ENCODE results near the gene ISYNA1.

ISYNA1 gene

DNA sequence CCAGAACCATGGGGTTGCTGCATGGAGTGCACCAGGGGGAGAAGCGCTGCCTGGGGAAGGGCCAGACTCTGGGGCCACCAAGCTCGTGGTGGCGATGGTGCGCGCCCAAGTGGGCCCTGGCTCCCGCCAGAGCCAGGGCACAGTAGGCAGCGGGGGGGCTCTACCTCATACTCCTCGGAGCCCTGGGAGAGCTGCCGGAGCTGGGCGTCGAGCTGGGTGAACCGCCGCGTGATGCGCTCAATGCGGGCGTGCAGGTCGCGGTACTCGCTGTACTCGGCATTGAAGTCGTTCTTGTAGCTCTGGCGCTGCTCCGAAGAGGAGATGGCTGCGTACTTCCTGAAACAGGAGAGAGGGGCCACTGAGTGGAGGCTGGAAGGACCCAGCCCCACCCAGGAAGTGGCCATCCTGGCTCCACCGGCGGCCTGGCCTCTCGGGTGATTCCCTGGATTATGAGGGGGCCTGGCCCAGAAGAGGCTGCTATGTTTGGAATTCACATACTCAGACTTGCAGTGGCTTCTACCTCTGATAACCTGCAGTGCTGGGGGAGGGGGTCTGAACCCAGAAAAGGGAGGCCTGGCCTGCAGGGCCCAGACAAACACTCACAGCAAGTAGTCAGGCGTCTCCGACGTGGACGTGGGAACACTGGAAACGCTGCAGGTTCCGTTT lies 8.3 kb upstream of the ISYNA1 start:
- ChIA-PET POLR2A (no interaction called here), CTCF (interaction anchor here (0.6 to 1.0 kb wide), 2 partner anchors 15 to 97 kb away, joined by 3 read pairs; no protein-coding TSS in a partner anchor)
- no peak for TF ChIP-seq ZNF384 (IDR thresholded peaks at IDR 0.05)
- TF ChIP-seq ARNT (IDR thresholded peaks at IDR 0.05): no peak
- DNase-seq (ENCODE audit: extremely low spot score): no peak

DNA sequence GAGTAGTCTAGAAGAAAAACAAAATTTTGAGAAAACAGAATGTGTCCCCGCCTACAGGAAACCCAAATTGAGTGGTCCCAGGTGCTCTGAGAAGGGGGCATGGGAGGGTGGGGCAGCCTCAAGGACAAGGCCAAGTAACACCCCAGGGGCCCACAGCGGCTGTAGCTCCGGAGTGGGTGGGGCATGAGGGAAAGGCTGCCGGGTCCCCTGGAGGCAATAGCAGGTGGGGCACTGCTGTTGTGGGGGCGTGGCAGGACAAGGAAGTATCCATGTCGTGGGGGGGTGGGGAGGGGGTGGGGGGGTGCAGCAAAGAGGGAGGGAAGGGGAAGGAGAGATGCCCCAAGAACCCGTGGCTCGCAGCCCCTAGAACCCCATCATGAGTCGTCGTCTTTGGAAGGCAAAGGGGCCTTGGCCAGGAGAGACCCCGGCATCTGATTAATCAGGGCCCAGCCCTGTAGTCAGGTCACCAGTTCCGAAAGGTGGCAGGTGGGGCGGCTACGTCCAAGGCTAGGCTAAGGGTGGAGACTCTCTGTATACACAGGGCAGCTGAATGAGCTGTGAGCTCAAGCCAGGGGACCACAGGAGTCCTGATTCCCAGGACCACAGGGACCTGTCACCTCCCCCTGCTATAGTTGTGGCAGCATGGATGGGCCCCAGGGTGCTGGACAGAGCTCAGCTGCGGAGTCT lies 7.5 kb upstream of the ISYNA1 start:
- no peak for TF ChIP-seq BHLHE40 (IDR thresholded peaks at IDR 0.05; ENCODE audit: borderline replicate concordance)
- no peak for TF ChIP-seq ARNT (IDR thresholded peaks at IDR 0.05)
- no peak for TF ChIP-seq NFRKB (IDR thresholded peaks at IDR 0.05)
- no peak for TF ChIP-seq PKNOX1 (IDR thresholded peaks at IDR 0.05)
- TF ChIP-seq FOXA1 (IDR thresholded peaks at IDR 0.05): no peak
- TF ChIP-seq SUZ12 (IDR thresholded peaks at IDR 0.05): no peak
- no peak for TF ChIP-seq L3MBTL2 (conservative IDR thresholded peaks at IDR 0.05)
- TF ChIP-seq FOXM1 (IDR thresholded peaks at IDR 0.05; ENCODE audit: borderline replicate concordance): no peak
- TF ChIP-seq TARDBP (IDR thresholded peaks at IDR 0.05): no peak
- TF ChIP-seq SP1 (IDR thresholded peaks at IDR 0.05): no peak
- TF ChIP-seq FOXK2 (IDR thresholded peaks at IDR 0.05): no peak
- no peak for TF ChIP-seq LEF1 (IDR thresholded peaks at IDR 0.05; ENCODE audit: borderline replicate concordance)
- no peak for TF ChIP-seq HDGF (IDR thresholded peaks at IDR 0.05; ENCODE audit: borderline replicate concordance)
- ChIA-PET CTCF (no interaction called here), POLR2A (no interaction called here)
- no peak for DNase-seq (ENCODE audit: extremely low spot score)

- DNase-seq (ENCODE audit: extremely low spot score): no peak
- ChIA-PET CTCF (no interaction called here), POLR2A (no interaction called here)
- TF ChIP-seq NFRKB (IDR thresholded peaks at IDR 0.05): no peak
- TF ChIP-seq SUZ12 (IDR thresholded peaks at IDR 0.05): no peak
- TF ChIP-seq L3MBTL2 (conservative IDR thresholded peaks at IDR 0.05): no peak
- no peak for TF ChIP-seq ZNF384 (IDR thresholded peaks at IDR 0.05)
- TF ChIP-seq HDGF (IDR thresholded peaks at IDR 0.05; ENCODE audit: borderline replicate concordance): no peak
- TF ChIP-seq FOXK2 (IDR thresholded peaks at IDR 0.05): no peak
- TF ChIP-seq FOXA1 (IDR thresholded peaks at IDR 0.05): no peak
- no peak for TF ChIP-seq TARDBP (IDR thresholded peaks at IDR 0.05)
- TF ChIP-seq SP1 (IDR thresholded peaks at IDR 0.05): no peak
- no peak for TF ChIP-seq ARNT (IDR thresholded peaks at IDR 0.05)
- TF ChIP-seq CTBP1 (IDR thresholded peaks at IDR 0.05; ENCODE audit: borderline replicate concordance): no peak
- TF ChIP-seq LEF1 (IDR thresholded peaks at IDR 0.05; ENCODE audit: borderline replicate concordance): no peak
- TF ChIP-seq BHLHE40 (IDR thresholded peaks at IDR 0.05; ENCODE audit: borderline replicate concordance): no peak
- no peak for TF ChIP-seq FOXM1 (IDR thresholded peaks at IDR 0.05; ENCODE audit: borderline replicate concordance)
- no peak for TF ChIP-seq PKNOX1 (IDR thresholded peaks at IDR 0.05)
- no peak for TF ChIP-seq ELF4 (IDR thresholded peaks at IDR 0.05)
Measured at GRCh38 chr19:18444513-18444912, 6.6 kb upstream of the ISYNA1 start.

- ChIA-PET POLR2A (no interaction called here), CTCF (no interaction called here)
- TF ChIP-seq ELF4 (IDR thresholded peaks at IDR 0.05) (no peak), CTBP1 (IDR thresholded peaks at IDR 0.05; ENCODE audit: borderline replicate concordance) (no peak), FOXM1 (IDR thresholded peaks at IDR 0.05; ENCODE audit: borderline replicate concordance) (no peak), L3MBTL2 (conservative IDR thresholded peaks at IDR 0.05) (no peak), LEF1 (IDR thresholded peaks at IDR 0.05; ENCODE audit: borderline replicate concordance) (no peak)
- DNase-seq (ENCODE audit: extremely low spot score): no peak
Measured at GRCh38 chr19:18443831-18444230, 5.9 kb upstream of the ISYNA1 start.

DNA sequence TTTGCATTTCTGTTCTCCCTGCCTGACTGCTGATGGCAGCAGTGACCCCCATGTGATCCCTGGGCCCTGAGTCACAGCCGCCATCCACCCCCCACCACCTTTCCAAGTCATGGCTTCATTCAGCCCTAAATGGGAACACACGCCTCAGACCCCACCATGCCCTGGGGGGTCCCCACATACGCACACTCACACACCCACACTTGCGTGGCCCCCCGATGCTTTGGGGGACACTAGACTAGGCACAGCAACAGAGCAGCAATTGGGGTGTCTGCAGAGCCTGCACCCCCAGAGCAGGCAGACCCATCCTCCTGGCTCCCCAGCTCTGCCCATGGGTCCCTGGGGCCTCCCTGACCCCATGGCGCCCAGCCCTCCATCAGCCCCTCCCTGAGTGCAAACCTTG lies 5.5 kb upstream of the ISYNA1 start:
- ChIA-PET POLR2A (no interaction called here), CTCF (interaction anchor here (1.1 kb wide), 1 partner anchor 18 kb away, joined by 3 read pairs; no protein-coding TSS in a partner anchor)
- TF ChIP-seq ZNF384 (IDR thresholded peaks at IDR 0.05) (no peak), ELF4 (IDR thresholded peaks at IDR 0.05) (no peak), FOXK2 (IDR thresholded peaks at IDR 0.05) (no peak), SP1 (IDR thresholded peaks at IDR 0.05) (no peak), LEF1 (IDR thresholded peaks at IDR 0.05; ENCODE audit: borderline replicate concordance) (no peak), ARNT (IDR thresholded peaks at IDR 0.05) (no peak), FOXM1 (IDR thresholded peaks at IDR 0.05; ENCODE audit: borderline replicate concordance) (no peak), BHLHE40 (IDR thresholded peaks at IDR 0.05; ENCODE audit: borderline replicate concordance) (no peak), PKNOX1 (IDR thresholded peaks at IDR 0.05) (no peak), CTBP1 (IDR thresholded peaks at IDR 0.05; ENCODE audit: borderline replicate concordance) (no peak), HDGF (IDR thresholded peaks at IDR 0.05; ENCODE audit: borderline replicate concordance) (no peak), SUZ12 (IDR thresholded peaks at IDR 0.05) (no peak), L3MBTL2 (conservative IDR thresholded peaks at IDR 0.05) (no peak), FOXA1 (IDR thresholded peaks at IDR 0.05) (no peak), TARDBP (IDR thresholded peaks at IDR 0.05) (no peak), NFRKB (IDR thresholded peaks at IDR 0.05) (no peak)
- DNase-seq (ENCODE audit: extremely low spot score): no peak

GRCh38 chr19:18442941-18443340 lies 5.0 kb upstream of the ISYNA1 start:
- ChIA-PET CTCF (interaction anchor here (0.6 to 1.1 kb wide), 2 partner anchors 19 to 841 kb away, joined by 3 read pairs; no protein-coding TSS in a partner anchor), POLR2A (no interaction called here)
- TF ChIP-seq BHLHE40 (IDR thresholded peaks at IDR 0.05; ENCODE audit: borderline replicate concordance): no peak
- no peak for DNase-seq (ENCODE audit: extremely low spot score)
